GM12878 (cell line): Measurements from ENCODE around the gene LHB. TPM values are rescaled to one million over a fixed set of nuclear protein-coding genes. Genes with fewer than 3 reads are reported as not detected.
"Not testable (repeated sequence)": the region's sequence is repeated elsewhere in the genome, so short reads cannot be mapped to it uniquely, and the experiment has no call there.

Experiments used
- ATAC-seq: fragments of 200-7000 bp; cut with Tn5 transposase; 3 replicates; pipeline ENCODE4 v1.9.1; 2020; ENCODE audit warnings: mild to moderate bottlenecking, moderate library complexity
- BruUV-seq: library from RNA; stranded (reverse); fragments of 400-500 nt; replicated peaks from 2 replicates; lab custom pipeline; 2021; lab: Mats Ljungman, UMichigan
- CTCF ChIA-PET: fragments of 300-600 bp; sonication (Branson Sonifier 250); formaldehyde crosslinking; extraction: SDS; loops from one replicate; lab custom pipeline; 2021; ENCODE audit warnings: inconsistent platforms; lab: Yijun Ruan, JAX
- POLR2A ChIA-PET: fragments of 350-600 bp; formaldehyde crosslinking; extraction: SDS; loops from one replicate; lab custom pipeline; 2021; ENCODE audit warnings: inconsistent platforms; lab: Charles Lee
- RAD21 ChIA-PET: fragments of 300-600 bp; sonication (Branson Sonifier 250); formaldehyde crosslinking; loops from one replicate; lab custom pipeline; 2023; ENCODE audit warnings: antibody characterized with exemption; ENCODE audit not compliant: unreplicated experiment; lab: Charles Lee
- SMC1A ChIA-PET: fragments of 300-600 bp; sonication (Branson Sonifier 250); formaldehyde crosslinking; loops from one replicate; lab custom pipeline; 2023; ENCODE audit not compliant: unreplicated experiment, uncharacterized antibody; lab: Charles Lee
- DNase-seq: peaks from one replicate; pipeline ENCODE4 v3.0.0-alpha.2; 2011; ENCODE audit warnings: low read depth, low spot score
- FAIRE-seq: peaks from 3 replicates; lab custom pipeline; 2011; peaks lifted over from hg19 to GRCh38; lab: Jason Lieb, UNC
- H2AFZ ChIP-seq: 2 replicates; pipeline ENCODE4 v1.6.0; 2011; ENCODE audit warnings: low read depth, low read length, control low read depth; ENCODE audit not compliant: control insufficient read depth
- H3K27ac ChIP-seq: 2 replicates; pipeline ENCODE4 v1.5.1; 2011; ENCODE audit warnings: control low read depth; ENCODE audit not compliant: control insufficient read depth, insufficient read depth
- H3K27me3 ChIP-seq, 2 experiments: replicated peaks in 1 of 2; 2 replicates each; pipeline versions ENCODE4 v1.6.0 to v1.6.1; 2011; ENCODE audit warnings: low read length in 1 of 2; ENCODE audit not compliant: control insufficient read depth in 2 of 2, insufficient read depth in 2 of 2
- H3K36me3 ChIP-seq, 2 experiments: 2 replicates each; pipeline ENCODE4 v1.5.1; 2011; ENCODE audit warnings: low read length in 1 of 2; ENCODE audit not compliant: control insufficient read depth in 2 of 2, insufficient read depth in 2 of 2
- H3K4me1 ChIP-seq: 2 replicates; pipeline ENCODE4 v1.6.1; 2011; ENCODE audit warnings: mild to moderate bottlenecking, low read length, moderate library complexity, mixed read lengths; ENCODE audit not compliant: control insufficient read depth, insufficient read depth
- H3K4me2 ChIP-seq: 2 replicates; pipeline ENCODE4 v1.6.0; 2011; ENCODE audit warnings: control low read depth; ENCODE audit not compliant: control insufficient read depth, insufficient read depth
- H3K4me3 ChIP-seq: fragments of 200-600 bp; sonication (generic); 2 replicates; pipeline ENCODE4 v1.5.1; 2016
- H3K79me2 ChIP-seq: 2 replicates; pipeline ENCODE4 v1.6.0; 2011; ENCODE audit warnings: low read length; ENCODE audit not compliant: control insufficient read depth, insufficient read depth
- H3K9ac ChIP-seq: 2 replicates; pipeline ENCODE4 v1.8.0; 2011; ENCODE audit warnings: low read length, control low read depth, mixed read lengths; ENCODE audit not compliant: control insufficient read depth, insufficient read depth
- H3K9me3 ChIP-seq: replicated peaks from 3 replicates; pipeline ENCODE4 v1.5.1; 2011; ENCODE audit warnings: mild to moderate bottlenecking, low read length; ENCODE audit not compliant: control insufficient read depth, insufficient read depth
- H4K20me1 ChIP-seq: 2 replicates; pipeline ENCODE4 v1.6.0; 2011; ENCODE audit not compliant: control insufficient read depth, insufficient read depth
- ATF7 ChIP-seq: fragments of 450-650 bp; IDR thresholded peaks from 2 replicates; pipeline ENCODE4 v1.6.1; 2016; ENCODE audit warnings: low read depth, mild to moderate bottlenecking
- CREB1 ChIP-seq: IDR thresholded peaks from 2 replicates; pipeline ENCODE4 v1.6.1; 2012; ENCODE audit warnings: low read depth, mild to moderate bottlenecking, inconsistent platforms
- CREM ChIP-seq: IDR thresholded peaks from 2 replicates; pipeline ENCODE4 v1.6.1; 2014; ENCODE audit warnings: antibody characterized with exemption, low read depth
- CTCF ChIP-seq, 3 experiments: IDR thresholded peaks in 2 of 3; conservative IDR thresholded peaks in 1 of 3; 2 replicates each; pipeline ENCODE4 v1.5.1; 2011; ENCODE audit warnings: low read depth in 3 of 3, low read length in 3 of 3, mild to moderate bottlenecking in 3 of 3, control low read depth in 2 of 3, moderate library complexity in 2 of 3, inconsistent platforms in 1 of 3, mixed read lengths in 1 of 3; ENCODE audit not compliant: control insufficient read depth in 2 of 3, insufficient read depth in 1 of 3; ENCODE audit errors: extremely low read depth in 1 of 3
- NFYB ChIP-seq: IDR thresholded peaks from 2 replicates; pipeline ENCODE4 v1.6.1; 2011; ENCODE audit warnings: low read depth, mild to moderate bottlenecking, low read length, improper control_type of control experiment, moderate library complexity; ENCODE audit not compliant: insufficient read depth
- SREBF2 ChIP-seq: IDR thresholded peaks from 2 replicates; pipeline ENCODE4 v1.6.1; 2012; ENCODE audit warnings: mild to moderate bottlenecking, low read length
- WGBS: methylation state at CpG from one replicate; pipeline ENCODE4 v1.1.6; 2016; ENCODE audit warnings: low lambda C conversion rate; ENCODE audit not compliant: insufficient replicate concordance, insufficient coverage; ENCODE audit errors: missing lambda C conversion rate; 5-methylcytosine and 5-hydroxymethylcytosine counted together
- in situ Hi-C: fragments of 300-500 bp; cut with MboI; formaldehyde crosslinking; loops from 9 replicates; pipeline ENCODE4 v1.14.3; 2018; ENCODE audit warnings: mixed read lengths
- intact Hi-C: fragments of 100-400 bp; cut with micrococcal nuclease; formaldehyde crosslinking; loops from one replicate; pipeline ENCODE4 v1.14.2; 2022; ENCODE audit not compliant: unreplicated experiment
- polyA plus RNA-seq, 11 experiments: library from polyadenylated mRNA; depleted of rRNA in 4 of 11; unstranded in 6 of 11; stranded (reverse) in 5 of 11; fragments of >200 nt; fragmentation: Nextera tagmentation in 4 of 11; fragmentation: Illumina TruSeq in 1 of 11; extraction: Ambion mirVana in 4 of 11; extraction: Trizol in 1 of 11; gene quantifications; 1 replicate in 1 of 11; 2 replicates in 10 of 11; pipeline versions ENCODE4 v1.2.1 to v1.2.3, GENCODE V29; 2011 to 2016; ENCODE audit warnings: inconsistent platforms in 2 of 11, missing spikeins in 2 of 11, low read depth in 1 of 11
- total RNA-seq, 4 experiments: library from RNA; depleted of rRNA in 3 of 4; stranded (reverse); fragments of >200 nt in 3 of 4; fragmentation: Illumina TruSeq in 1 of 4; extraction: Trizol in 1 of 4; gene quantifications; 2 replicates each; pipeline versions ENCODE4 v1.2.1 to v1.2.3, GENCODE V29; 2013 to 2021

The LHB gene
- total and polyA plus RNA-seq, 10 of the 15 experiments (the other 5 are each of a cell fraction or from before 2014, with no cell fraction given) = 0.20 to 0.72 (median 0.46) TPM; not detected in 5

- peak; percentile 27; the same call in 1 of the 2 replicates for TF ChIP-seq ATF7
- TF ChIP-seq CREB1 = peak; percentile 44; the same call in 1 of the 2 replicates
- 0 out of 2 replicates have a peak, but pooled peaks have one; percentile 22 for TF ChIP-seq NFYB
- TF ChIP-seq SREBF2 = peak; percentile 77
- 0 out of 2 replicates have a peak, but pooled peaks have one; percentile 18 for TF ChIP-seq CREM
- peak in 2 of 3 experiments; percentile 12 to 43; a peak in 2 of 6 replicates for TF ChIP-seq CTCF (IDR thresholded peaks at IDR 0.05 in 2 of 3, conservative IDR thresholded peaks at IDR 0.05 in 1 of 3; ENCODE audit: control insufficient read depth in 2 of 3, extremely low read depth in 1 of 3, insufficient read depth in 1 of 3, low read depth in 3 of 3, low read length in 3 of 3)
- BruUV-seq, POLR2A ChIA-PET, H3K4me2 ChIP-seq, H2AFZ ChIP-seq, H3K27me3 ChIP-seq, H3K9ac ChIP-seq, intact Hi-C loops, in situ Hi-C loops, H3K4me3 ChIP-seq, SMC1A ChIA-PET, H3K27ac ChIP-seq, H3K9me3 ChIP-seq, H3K4me1 ChIP-seq, H3K79me2 ChIP-seq, H3K36me3 ChIP-seq, FAIRE-seq, H4K20me1 ChIP-seq: not testable (repeated sequence)
- DNase-seq (peak; percentile 25), ATAC-seq (peak; percentile 77)
- 33% methylated on average over 17 of the region's 28 CpGs for WGBS
- RAD21 ChIA-PET = interaction anchor here (1.2 kb wide), 1 partner anchor 38 kb away, joined by 3 read pairs; the partner anchor contains the start of genes GYS1 and RUVBL2
- CTCF ChIA-PET = interaction anchor here (1.4 kb wide), 1 partner anchor 38 kb away, joined by 5 read pairs; the partner anchor contains the start of genes GYS1 and RUVBL2
Measured at GRCh38 chr19:49031642-49032301, 14.9 kb upstream of the LHB start, which contains the start of gene CGB2. Gene CGB2, plus strand, starts transcription at chr19:49031890. Its CDS starts 206 bp downstream, at chr19:49032096.

GRCh38 chr19:49030323-49030722 lies 13.4 kb upstream of the LHB start:
- FAIRE-seq, BruUV-seq, H3K36me3 ChIP-seq, H3K27ac ChIP-seq, RAD21 ChIA-PET, POLR2A ChIA-PET, intact Hi-C loops, ATAC-seq, H3K79me2 ChIP-seq, H3K9ac ChIP-seq, H3K4me2 ChIP-seq, H3K9me3 ChIP-seq, H4K20me1 ChIP-seq, H2AFZ ChIP-seq, H3K27me3 ChIP-seq, DNase-seq, in situ Hi-C loops, H3K4me1 ChIP-seq, H3K4me3 ChIP-seq, SMC1A ChIA-PET: not testable (repeated sequence)
- CTCF ChIA-PET = interaction anchor here (0.6 to 1.0 kb wide), 2 partner anchors 33 to 194 kb away, joined by 3 read pairs; partner anchors contain the start of gene HSD17B14
- WGBS = 46% methylated on average over 6 of the region's 8 CpGs
